HG03439 (cell line): Measurements from ENCODE around the gene PARP11.

Experiments
- ATAC-seq: cut with Tn5 transposase; IDR thresholded peaks from one replicate; pipeline ENCODE4 v1.9.1; 2021; ENCODE audit warnings: mild to moderate bottlenecking, moderate library complexity; ENCODE audit not compliant: unreplicated experiment

The PARP11 gene

DNA sequence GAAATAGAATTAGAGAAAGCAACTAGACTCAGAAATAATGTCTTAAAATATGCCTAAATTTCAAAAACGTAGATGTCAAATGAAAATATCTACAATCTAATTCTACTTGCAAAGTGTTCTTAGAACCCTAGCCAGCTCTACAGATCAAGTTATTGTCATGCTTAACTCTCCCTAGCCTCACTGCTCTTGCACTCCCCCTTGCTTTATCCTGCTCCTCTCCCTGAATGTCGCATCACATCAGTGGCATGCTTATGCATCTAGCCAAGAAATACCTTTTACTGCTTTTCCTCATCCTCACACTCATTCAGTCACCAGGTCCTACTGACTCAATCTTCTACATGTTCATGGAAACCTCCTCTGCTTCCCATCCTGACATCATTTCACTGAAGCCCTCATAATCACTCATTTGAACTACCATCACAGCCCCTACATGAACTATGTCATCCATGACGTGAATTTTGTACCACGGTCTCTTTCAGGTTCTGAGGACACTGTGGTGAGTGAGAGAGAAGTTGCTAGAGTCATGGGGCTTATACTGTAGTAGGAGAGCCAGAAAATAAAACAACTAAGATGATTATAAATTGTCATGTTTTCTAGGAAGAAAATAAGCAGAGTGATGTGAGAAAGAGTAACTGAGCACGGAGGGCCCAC lies 97.7 kb downstream of the PARP11 start:
- no peak for ATAC-seq

DNA sequence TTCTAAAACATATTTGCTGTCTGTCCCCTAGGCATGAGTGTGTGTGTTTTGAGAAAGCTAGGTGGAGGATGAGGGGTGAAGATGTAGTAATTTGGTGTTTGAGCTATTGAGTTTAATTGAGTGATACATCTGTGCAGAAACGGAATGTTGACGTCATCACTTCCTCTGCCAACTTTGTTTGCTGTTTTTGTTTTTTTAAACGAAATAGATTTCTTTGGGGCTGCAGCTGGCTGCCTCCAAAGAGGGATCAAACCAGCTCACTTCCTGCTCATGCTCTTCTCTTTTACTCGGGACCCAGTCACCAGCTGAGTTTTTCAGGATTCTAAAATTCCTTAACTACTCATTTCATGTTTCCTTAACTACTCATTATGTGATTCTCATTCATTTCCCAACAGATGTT lies 100.8 kb downstream of the PARP11 start:
- ATAC-seq = no peak

DNA sequence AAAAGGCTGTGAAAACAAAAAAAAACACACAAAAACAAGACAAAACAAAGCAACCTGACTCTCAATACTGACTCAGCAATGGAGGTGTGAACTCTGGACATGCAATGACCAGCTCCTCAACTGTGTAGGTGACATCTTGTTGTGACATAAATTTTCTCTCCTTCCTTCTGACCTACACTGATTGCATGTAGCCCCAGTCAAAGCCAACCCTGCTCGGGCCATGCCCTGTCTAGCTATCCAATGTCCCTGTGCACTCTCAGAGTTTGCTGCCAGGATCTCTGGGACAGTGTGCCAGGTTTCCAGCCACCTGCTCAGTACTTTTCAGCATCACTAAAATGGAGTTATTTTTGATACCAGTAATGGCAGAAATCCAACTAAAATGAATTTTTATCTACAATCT lies 101.3 kb downstream of the PARP11 start:
- ATAC-seq = no peak

DNA sequence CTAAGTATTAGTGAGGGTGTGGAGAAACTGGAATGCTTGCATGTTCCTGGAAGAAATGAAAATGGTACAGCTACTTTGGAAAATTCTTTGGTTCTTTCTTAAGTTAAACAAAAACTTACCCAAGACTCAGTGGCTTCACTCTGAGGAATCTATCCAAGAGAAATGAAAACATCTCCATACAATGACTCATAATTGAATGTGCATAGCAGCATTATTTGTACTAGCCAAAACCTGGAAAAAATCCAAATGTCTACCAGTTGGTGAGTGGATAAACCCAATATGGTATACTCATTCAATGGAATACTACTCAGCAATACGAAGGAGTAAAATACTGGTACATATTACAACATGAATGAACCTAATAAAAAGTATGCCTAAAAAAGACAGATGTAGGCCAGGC lies 102.3 kb downstream of the PARP11 start:
- ATAC-seq = no peak

DNA sequence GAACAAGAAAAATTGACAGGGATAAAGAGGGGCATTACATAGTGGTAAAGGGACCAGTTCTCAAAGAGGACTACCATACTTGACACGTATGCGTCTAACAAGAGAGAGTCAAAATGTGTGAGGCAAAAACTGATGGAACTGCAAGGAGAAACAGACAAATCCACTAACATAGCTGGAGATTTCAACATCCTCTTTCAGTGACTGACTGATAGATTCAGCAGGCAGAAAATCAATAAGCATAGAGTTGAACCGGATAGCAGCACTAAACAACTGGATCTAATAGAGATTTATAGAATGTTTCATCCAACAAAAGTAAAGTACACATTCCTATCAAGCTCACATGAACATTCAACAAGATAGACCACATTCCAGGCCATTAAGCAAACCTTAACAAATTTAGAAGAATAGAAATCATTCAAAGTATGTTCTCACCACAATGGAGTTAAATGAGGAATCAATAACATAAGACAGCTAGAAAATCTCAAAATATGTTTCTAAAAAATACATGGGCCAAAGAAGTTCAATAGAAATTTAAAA lies 104.2 kb downstream of the PARP11 start:
- no peak for ATAC-seq

DNA sequence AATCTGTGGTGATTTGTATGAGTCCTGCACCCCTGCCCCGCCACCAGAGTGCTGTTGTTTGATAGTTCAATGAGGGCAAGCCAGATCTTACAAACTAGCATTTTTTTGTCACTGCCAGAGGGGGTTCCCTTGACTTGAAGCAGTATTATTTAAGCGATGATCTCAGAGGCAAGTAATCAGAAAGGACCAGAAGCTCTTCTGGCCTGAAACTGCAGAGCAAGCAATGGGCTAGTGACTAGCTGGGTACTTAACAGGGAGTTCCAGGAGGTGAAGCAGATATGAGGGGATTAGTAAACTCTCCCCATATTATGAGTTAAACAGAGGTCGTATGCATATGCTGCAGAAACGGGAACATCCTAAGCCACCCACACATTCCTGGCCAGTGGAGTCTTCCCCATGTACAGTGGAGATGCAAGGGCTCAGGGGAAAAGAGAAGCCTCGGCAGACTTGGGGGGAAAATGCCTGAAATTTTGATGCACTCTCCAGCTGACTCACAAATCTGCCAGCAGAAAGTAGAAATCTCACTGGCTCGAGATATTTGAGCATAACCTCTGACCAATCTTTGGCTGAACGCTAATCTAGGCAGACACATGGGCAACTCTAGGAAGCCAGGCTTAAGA lies 112.0 kb downstream of the PARP11 start:
- ATAC-seq = no peak

DNA sequence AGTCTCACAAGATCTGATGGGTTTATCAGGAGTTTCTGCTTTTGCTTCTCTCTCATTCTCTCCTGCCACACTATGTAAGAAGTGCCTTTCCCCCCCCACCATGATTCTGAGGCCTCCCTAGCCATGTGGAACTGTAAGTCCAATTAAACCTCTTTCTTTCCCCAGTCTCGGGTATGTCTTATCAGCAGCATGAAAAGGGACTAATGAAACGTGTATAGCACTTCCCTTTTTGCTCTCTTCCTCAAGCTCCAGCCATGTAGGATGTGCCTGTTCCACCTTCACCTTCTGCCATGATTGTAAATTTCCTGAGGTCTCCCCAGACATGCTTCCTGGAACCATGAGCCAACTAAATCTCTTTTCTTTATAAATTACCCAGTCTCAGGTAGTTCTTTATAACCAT lies 113.3 kb downstream of the PARP11 start:
- no peak for ATAC-seq
